HG03139 (cell line): Measurements from ENCODE around the gene SHROOM1.
A peak's percentile ranks its signal among the peaks of the same experiment; 100 is the strongest.

Source experiments
- ATAC-seq: cut with Tn5 transposase; IDR thresholded peaks from one replicate; pipeline ENCODE4 v1.9.1; 2021; ENCODE audit not compliant: unreplicated experiment

SHROOM1 gene

GRCh38 chr5:132853323-132853722, 22.9 kb upstream of the SHROOM1 start:
- ATAC-seq = no peak

GRCh38 chr5:132850066-132850465, 19.6 kb upstream of the SHROOM1 start:
- no peak for ATAC-seq

GRCh38 chr5:132849347-132849746, 18.9 kb upstream of the SHROOM1 start:
- ATAC-seq = no peak

GRCh38 chr5:132848270-132848669, 17.8 kb upstream of the SHROOM1 start:
- ATAC-seq = no peak

- no peak for ATAC-seq
Observed at GRCh38 chr5:132841305-132841704, 10.9 kb upstream of the SHROOM1 start.

- no peak for ATAC-seq
Observed at GRCh38 chr5:132840896-132841295, 10.4 kb upstream of the SHROOM1 start.

GRCh38 chr5:132840313-132840712, 9.9 kb upstream of the SHROOM1 start:
- no peak for ATAC-seq

GRCh38 chr5:132839426-132840301, 9.2 kb upstream of the SHROOM1 start:
- no peak for ATAC-seq

- no peak for ATAC-seq
Observed at GRCh38 chr5:132838516-132839282, 8.3 kb upstream of the SHROOM1 start.

GRCh38 chr5:132837868-132838267, 7.4 kb upstream of the SHROOM1 start:
- ATAC-seq = no peak

GRCh38 chr5:132836852-132837251, 6.4 kb upstream of the SHROOM1 start:
- no peak for ATAC-seq

GRCh38 chr5:132834057-132834456, 3.6 kb upstream of the SHROOM1 start:
- no peak for ATAC-seq

- ATAC-seq = no peak
Observed at GRCh38 chr5:132832612-132833011, 2.2 kb upstream of the SHROOM1 start.

GRCh38 chr5:132831095-132831860, 831 bp upstream of the SHROOM1 start:
- no peak for ATAC-seq

GRCh38 chr5:132829742-132830435, 558 bp downstream of the SHROOM1 start:
- ATAC-seq = peak; percentile 62

- no peak for ATAC-seq
Observed at GRCh38 chr5:132828846-132829494, 1.5 kb downstream of the SHROOM1 start.

GRCh38 chr5:132827943-132828673, 2.3 kb downstream of the SHROOM1 start:
- ATAC-seq = no peak

GRCh38 chr5:132826424-132827082, 3.9 kb downstream of the SHROOM1 start:
- ATAC-seq = no peak

GRCh38 chr5:132825834-132826391, 4.5 kb downstream of the SHROOM1 start:
- ATAC-seq = no peak
